ENCODE results near the gene CD8B2.

DNA sequence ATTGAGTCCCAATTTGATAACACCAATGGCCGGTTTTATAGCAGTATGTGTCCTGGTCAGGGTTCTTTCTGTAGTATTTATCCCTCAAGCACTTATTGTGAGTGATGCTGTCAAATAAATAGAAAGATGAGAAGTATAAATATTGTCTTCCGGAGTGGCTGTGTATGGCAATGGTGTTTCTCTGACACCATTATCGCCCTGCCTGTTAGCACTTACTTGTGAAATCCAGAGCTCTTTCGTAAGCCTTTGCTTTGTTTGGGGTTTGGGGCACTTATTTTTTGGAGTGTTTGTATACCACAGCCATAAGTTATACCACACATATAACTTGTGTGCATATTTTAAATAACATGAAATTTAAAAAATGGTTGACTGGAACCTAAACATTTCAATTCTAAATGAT, 29.3 kb downstream of the CD8B2 start:
- TF ChIP-seq CTCF (IDR thresholded peaks at IDR 0.05) (no peak), EZH2 (IDR thresholded peaks at IDR 0.05; ENCODE audit: borderline replicate concordance, insufficient read depth, low read depth, low read length, poor library complexity, severe bottlenecking) (no peak)
